Neuronal stem cell (in vitro differentiated cells): ENCODE measurements around the gene GYS1.
A peak's percentile ranks its signal among the peaks of the same experiment; 100 is the strongest.

Experiments
- DNase-seq: peaks from one replicate; pipeline ENCODE4 v3.0.0-alpha.2; 2013; ENCODE audit warnings: low spot score
- H2AFZ ChIP-seq: one replicate; pipeline ENCODE4 v1.6.1; 2013; ENCODE audit warnings: mild to moderate bottlenecking, low read length, inconsistent platforms
- H2AK5ac ChIP-seq: 2 replicates; pipeline ENCODE4 v1.6.1; 2013; ENCODE audit warnings: low read depth, mild to moderate bottlenecking, inconsistent platforms, low read length, moderate library complexity, mixed read lengths
- H2BK120ac ChIP-seq: 2 replicates; pipeline ENCODE4 v1.6.1; 2013; ENCODE audit warnings: low read depth, mild to moderate bottlenecking, inconsistent platforms, low read length, moderate library complexity, mixed read lengths
- H2BK12ac ChIP-seq: one replicate; pipeline ENCODE4 v1.6.1; 2013; ENCODE audit warnings: low read length, inconsistent platforms
- H2BK15ac ChIP-seq: 2 replicates; pipeline ENCODE4 v1.6.1; 2013; ENCODE audit warnings: mild to moderate bottlenecking, low read length, inconsistent platforms, mixed read lengths
- H2BK5ac ChIP-seq: one replicate; pipeline ENCODE4 v1.6.1; 2013; ENCODE audit warnings: inconsistent platforms, mild to moderate bottlenecking, low read length, moderate library complexity
- H3K14ac ChIP-seq: one replicate; pipeline ENCODE4 v1.6.1; 2013; ENCODE audit warnings: low read length, inconsistent platforms
- H3K18ac ChIP-seq: 2 replicates; pipeline ENCODE4 v1.6.1; 2013; ENCODE audit warnings: low read length, inconsistent platforms
- H3K23ac ChIP-seq: 2 replicates; pipeline ENCODE4 v1.6.1; 2013; ENCODE audit warnings: low read depth, mild to moderate bottlenecking, mixed read lengths, low read length, inconsistent platforms; ENCODE audit not compliant: poor library complexity
- H3K27ac ChIP-seq: replicated peaks from 3 replicates; pipeline ENCODE4 v1.5.1; 2013; ENCODE audit warnings: low read length, inconsistent platforms
- H3K27me3 ChIP-seq, 3 experiments: 2 replicates each; pipeline ENCODE4 v1.6.1; 2013; ENCODE audit warnings: low read length in 3 of 3, mild to moderate bottlenecking in 2 of 3, inconsistent platforms in 1 of 3, low read depth in 1 of 3, mixed read lengths in 1 of 3, moderate library complexity in 1 of 3; ENCODE audit not compliant: control insufficient read depth in 3 of 3, insufficient read depth in 3 of 3
- H3K36me3 ChIP-seq, 2 donors: replicated peaks in 1 of 2; 2 replicates each; pipeline ENCODE4 v1.6.1; 2013; ENCODE audit warnings: low read length in 2 of 2; ENCODE audit not compliant: control insufficient read depth in 2 of 2, insufficient read depth in 2 of 2
- H3K4ac ChIP-seq: 2 replicates; pipeline ENCODE4 v1.6.1; 2013; ENCODE audit warnings: inconsistent platforms, mild to moderate bottlenecking, low read length, moderate library complexity
- H3K4me1 ChIP-seq, 2 donors: 1 replicate in 1 of 2; 2 replicates in 1 of 2; pipeline ENCODE4 v1.6.1; 2013; ENCODE audit warnings: low read length in 2 of 2, low read depth in 1 of 2; ENCODE audit not compliant: control insufficient read depth in 2 of 2, insufficient read depth in 1 of 2
- H3K4me2 ChIP-seq: one replicate; pipeline ENCODE4 v1.6.1; 2013; ENCODE audit warnings: mild to moderate bottlenecking, low read length, inconsistent platforms; ENCODE audit not compliant: insufficient read depth, poor library complexity, severe bottlenecking
- H3K4me3 ChIP-seq, 2 donors: 2 replicates each; pipeline ENCODE4 v1.5.1; 2013; ENCODE audit warnings: low read length in 2 of 2, mild to moderate bottlenecking in 2 of 2, inconsistent platforms in 1 of 2, moderate library complexity in 1 of 2
- H3K79me1 ChIP-seq: one replicate; pipeline ENCODE4 v1.6.1; 2013; ENCODE audit warnings: low read depth, mild to moderate bottlenecking, inconsistent platforms, low read length, moderate library complexity
- H3K9ac ChIP-seq: one replicate; pipeline ENCODE4 v1.6.1; 2013; ENCODE audit warnings: mild to moderate bottlenecking, low read depth, low read length, inconsistent platforms; ENCODE audit not compliant: poor library complexity
- H3K9me3 ChIP-seq, 2 donors: replicated peaks in 1 of 2; 2 replicates each; pipeline versions ENCODE3 to v1.6.1; 2013; ENCODE audit warnings: low read length in 2 of 2, mild to moderate bottlenecking in 2 of 2, inconsistent platforms in 1 of 2, low read depth in 1 of 2, mixed read lengths in 1 of 2, moderate library complexity in 1 of 2; ENCODE audit not compliant: control insufficient read depth in 2 of 2, insufficient read depth in 1 of 2
- H4K8ac ChIP-seq: one replicate; pipeline ENCODE4 v1.6.1; 2013; ENCODE audit warnings: low read depth, mild to moderate bottlenecking, inconsistent platforms, low read length, moderate library complexity
- H4K91ac ChIP-seq: one replicate; pipeline ENCODE4 v1.6.1; 2013; ENCODE audit warnings: low read length, low read depth, mild to moderate bottlenecking, inconsistent platforms; ENCODE audit not compliant: poor library complexity
- WGBS, 2 donors: extraction: QIAGEN DNeasy Blood & Tissue Kit; methylation state at CpG; one replicate each; pipeline ENCODE4 v1.1.7; 2013; ENCODE audit warnings: missing lambda C conversion rate in 2 of 2, mixed read lengths in 1 of 2; ENCODE audit not compliant: insufficient read length in 2 of 2, insufficient replicate concordance in 1 of 2; ENCODE audit errors: extremely low coverage in 2 of 2; 5-methylcytosine and 5-hydroxymethylcytosine counted together

The GYS1 gene

DNA sequence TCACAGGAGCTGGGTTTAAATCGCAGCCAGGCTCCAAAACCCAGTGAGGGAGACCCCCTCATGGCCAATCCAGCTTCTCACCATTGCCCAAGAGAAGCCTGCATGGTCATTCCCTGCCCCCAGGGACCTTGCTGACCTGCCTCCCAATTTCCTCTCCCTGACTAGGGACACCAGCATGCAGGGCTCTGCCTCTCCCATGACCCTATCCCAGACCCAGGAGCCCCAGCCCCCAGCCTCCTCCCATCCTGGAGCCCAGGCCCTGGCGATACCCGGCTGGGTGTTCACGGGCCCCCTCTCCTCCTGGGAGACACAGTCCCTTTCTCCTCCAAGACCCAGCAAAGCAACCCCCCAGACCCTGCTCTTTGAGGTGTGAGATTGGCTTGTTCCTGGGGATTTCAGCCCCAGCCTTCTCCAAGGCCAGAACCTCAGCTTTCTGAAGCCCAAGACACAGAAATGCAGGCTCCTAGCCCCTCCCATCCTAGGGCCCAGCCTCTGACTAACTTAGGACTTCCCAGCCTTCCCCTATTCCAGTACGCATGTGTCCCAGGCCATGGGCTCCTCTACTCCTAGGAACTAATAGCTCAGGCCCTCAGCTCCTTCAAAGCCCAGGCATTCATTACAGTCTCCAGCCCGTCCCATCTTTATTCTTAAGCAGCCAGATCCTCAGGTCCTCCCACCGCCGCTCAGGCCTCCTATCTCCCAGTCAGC is 1.1 kb downstream of the GYS1 start:
- Histone ChIP-seq H4K91ac (no peak overlapping the region), H3K36me3 (peaks cover 9 to 26% of the 10 kb centered on the region in 2 donors), H3K9me3 (no peaks in the 10 kb centered on the region), H2BK12ac (no peak overlapping the region), H3K4me2 (peak overlapping the region; percentile 65), H3K4me3 (peak overlapping the region; percentile 60 to 85), H2BK15ac (no peak overlapping the region), H3K79me1 (peaks cover 12% of the 10 kb centered on the region), H2BK120ac (no peak overlapping the region), H3K4ac (no peak overlapping the region), H3K27me3 (no peaks in the 10 kb centered on the region), H2AK5ac (peak overlapping the region; percentile 29), H3K27ac (peak overlapping the region; percentile 52), H3K14ac (no peak overlapping the region), H2AFZ (peak overlapping the region; percentile 78), H3K23ac (no peak overlapping the region), H3K9ac (no peak overlapping the region), H3K18ac (peak overlapping the region; percentile 21), H2BK5ac (no peak overlapping the region), H3K4me1 (peaks cover 7 to 14% of the 10 kb centered on the region in 2 donors), H4K8ac (no peak overlapping the region)
- DNase-seq: no peak
- no CpG with 5 or more reads among the region's 8 CpGs for WGBS, 2 donors

DNA sequence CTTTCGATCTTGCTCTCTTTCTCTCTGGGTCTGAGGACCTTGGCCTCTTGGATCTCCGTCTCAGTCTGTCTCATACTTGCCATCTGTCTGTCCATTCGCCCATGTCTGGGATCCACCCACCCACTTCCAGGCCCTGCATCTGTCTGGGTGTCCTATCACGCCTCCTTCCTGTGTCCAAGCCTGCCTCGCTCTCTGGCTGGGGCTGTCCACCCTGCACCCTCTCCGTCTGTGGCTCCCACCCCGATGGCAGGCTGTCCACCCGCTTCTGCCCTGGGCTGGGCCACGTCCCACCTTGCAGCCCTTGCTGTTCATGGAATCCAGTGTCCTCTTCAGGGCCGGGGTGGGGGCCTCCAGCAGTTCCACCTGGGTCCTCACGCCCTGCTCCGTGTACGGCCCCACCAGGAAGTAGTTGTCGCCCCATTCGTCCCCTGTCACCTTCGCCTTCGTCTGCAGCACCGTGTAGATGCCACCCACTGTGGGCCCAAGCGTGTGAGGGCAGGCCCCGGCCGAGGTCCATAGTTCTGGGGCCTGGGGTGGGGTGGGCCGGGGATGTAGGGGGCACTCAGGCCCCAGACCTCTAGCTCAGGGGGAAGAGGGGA is 2.0 kb downstream of the GYS1 start:
- H4K8ac ChIP-seq: no peak overlapping the region
- H3K4me1 ChIP-seq: peaks cover 7 to 14% of the 10 kb centered on the region in 2 donors
- H3K14ac ChIP-seq: no peak overlapping the region
- H3K27ac ChIP-seq: no peak overlapping the region
- no peak overlapping the region for H3K4me2 ChIP-seq
- no peak overlapping the region for H3K4ac ChIP-seq
- H2BK120ac ChIP-seq: peak overlapping the region; percentile 50
- H3K79me1 ChIP-seq: peaks cover 11% of the 10 kb centered on the region
- H3K27me3 ChIP-seq: no peaks in the 10 kb centered on the region
- no peak overlapping the region for H2BK15ac ChIP-seq
- H3K9ac ChIP-seq: peak overlapping the region; percentile 72
- H3K18ac ChIP-seq: no peak overlapping the region
- no peak overlapping the region for H2BK12ac ChIP-seq
- peak overlapping the region in 1 of 2 donors; percentile 60 for H3K4me3 ChIP-seq
- no CpG with 5 or more reads among the region's 22 CpGs for WGBS, 2 donors
- H3K36me3 ChIP-seq: peaks cover 9 to 33% of the 10 kb centered on the region in 2 donors
- H3K23ac ChIP-seq: peak overlapping the region; percentile 69
- DNase-seq: no peak
- no peaks in the 10 kb centered on the region for H3K9me3 ChIP-seq
- peak overlapping the region; percentile 29 for H2AK5ac ChIP-seq
- H4K91ac ChIP-seq: no peak overlapping the region
- H2BK5ac ChIP-seq: no peak overlapping the region
- no peak overlapping the region for H2AFZ ChIP-seq

DNA sequence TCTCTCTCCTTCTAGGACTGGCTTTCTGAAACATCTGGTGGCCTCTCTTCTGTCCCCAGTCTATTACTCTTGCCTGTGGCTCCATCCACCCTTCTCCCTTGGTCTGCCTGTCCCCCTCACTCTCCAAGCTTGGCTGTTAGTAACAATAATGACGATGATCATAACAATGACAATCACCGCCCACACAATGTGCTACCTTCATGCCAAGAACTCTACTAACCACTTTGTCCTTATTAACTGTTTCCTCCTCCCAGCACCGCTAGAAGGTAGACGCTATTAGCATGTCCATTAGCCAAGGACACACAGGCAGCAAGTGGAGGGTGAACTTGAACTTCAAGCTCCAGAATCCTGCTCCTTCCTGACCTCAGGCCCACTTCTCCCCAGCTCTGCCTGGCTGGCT is 2.7 kb downstream of the GYS1 start:
- Histone ChIP-seq H3K79me1 (peaks cover 11% of the 10 kb centered on the region), H3K4me2 (no peak overlapping the region), H3K27me3 (no peaks in the 10 kb centered on the region), H3K14ac (no peak overlapping the region), H4K8ac (no peak overlapping the region), H3K4ac (no peak overlapping the region), H2BK120ac (no peak overlapping the region), H3K4me3 (no peak overlapping the region), H2AK5ac (no peak overlapping the region), H3K4me1 (peaks cover 7 to 14% of the 10 kb centered on the region in 2 donors), H2AFZ (no peak overlapping the region), H3K36me3 (peaks cover 14 to 40% of the 10 kb centered on the region in 2 donors), H2BK15ac (no peak overlapping the region), H2BK5ac (no peak overlapping the region), H3K23ac (no peak overlapping the region), H2BK12ac (no peak overlapping the region), H3K18ac (no peak overlapping the region), H3K27ac (no peak overlapping the region), H4K91ac (no peak overlapping the region), H3K9me3 (no peaks in the 10 kb centered on the region), H3K9ac (no peak overlapping the region)
- DNase-seq: no peak
- no CpG with 5 or more reads among the region's 4 CpGs for WGBS, 2 donors

DNA sequence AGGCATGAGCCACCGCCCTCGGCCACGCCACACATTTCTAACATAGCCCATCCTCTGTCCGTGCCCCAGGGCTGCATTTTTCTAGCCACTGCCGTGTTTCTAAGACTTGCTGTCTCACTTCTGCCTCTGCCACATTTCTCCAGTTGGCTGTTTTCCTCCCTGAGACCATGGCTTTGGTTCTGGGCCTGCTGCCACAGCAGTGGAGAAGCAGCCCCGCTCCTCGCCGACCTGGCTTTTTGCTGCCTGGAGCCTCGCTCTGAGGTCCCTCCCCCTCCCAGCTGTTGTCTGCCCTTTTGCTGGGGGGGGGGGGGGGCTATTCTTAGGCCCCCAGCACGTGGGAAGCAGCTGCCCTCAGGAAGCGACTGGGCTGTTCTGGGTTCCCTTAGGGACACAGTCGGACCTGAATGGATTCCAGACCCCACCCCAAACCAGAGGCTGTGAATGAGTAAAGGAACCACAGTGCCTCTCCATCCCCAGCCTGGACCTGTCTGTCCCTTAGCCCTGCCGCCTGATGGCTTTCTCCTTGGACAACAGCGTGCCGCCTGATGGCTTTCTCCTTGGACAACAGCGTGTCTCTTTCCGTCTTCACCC is 3.3 kb downstream of the GYS1 start:
- Histone ChIP-seq H2BK12ac (no peak overlapping the region), H2AK5ac (no peak overlapping the region), H3K4me3 (no peak overlapping the region), H3K79me1 (peaks cover 11% of the 10 kb centered on the region), H3K9ac (no peak overlapping the region), H4K91ac (no peak overlapping the region), H2AFZ (no peak overlapping the region), H3K18ac (no peak overlapping the region), H3K36me3 (peaks cover 20 to 46% of the 10 kb centered on the region in 2 donors), H3K4me2 (no peak overlapping the region), H2BK120ac (no peak overlapping the region), H2BK15ac (no peak overlapping the region), H3K27ac (no peak overlapping the region), H3K4me1 (peaks cover 5 to 11% of the 10 kb centered on the region in 2 donors), H3K23ac (peak overlapping the region; percentile 26), H3K9me3 (no peaks in the 10 kb centered on the region), H3K27me3 (no peaks in the 10 kb centered on the region), H3K14ac (no peak overlapping the region), H3K4ac (no peak overlapping the region), H2BK5ac (no peak overlapping the region), H4K8ac (no peak overlapping the region)
- DNase-seq: no peak
- no CpG with 5 or more reads among the region's 17 CpGs for WGBS, 2 donors
